NCI-H1436 (cell line): ENCODE measurements around the gene YJEFN3.

Experiments used
- DNase-seq: peaks from one replicate; lab custom pipeline; 2025; lab: John Stamatoyannopoulos, UW

Gene YJEFN3

GRCh38 chr19:19540064-19540714, 11.5 kb downstream of the YJEFN3 start:
- DNase-seq: no peak

- DNase-seq: peak; percentile 76
Observed at GRCh38 chr19:19540715-19541515, 12.2 kb downstream of the YJEFN3 start.

- no peak for DNase-seq
Observed at GRCh38 chr19:19541616-19542015, 12.9 kb downstream of the YJEFN3 start.

GRCh38 chr19:19542507-19542906, 13.8 kb downstream of the YJEFN3 start:
- DNase-seq: no peak

- no peak for DNase-seq
Observed at GRCh38 chr19:19543101-19543500, 14.4 kb downstream of the YJEFN3 start.

GRCh38 chr19:19543640-19544039, 14.9 kb downstream of the YJEFN3 start:
- DNase-seq: no peak

GRCh38 chr19:19544257-19544953, 15.7 kb downstream of the YJEFN3 start:
- DNase-seq: no peak

- DNase-seq: no peak
Observed at GRCh38 chr19:19544954-19545591, 16.4 kb downstream of the YJEFN3 start.

GRCh38 chr19:19545707-19546106, 17.0 kb downstream of the YJEFN3 start:
- DNase-seq: no peak

GRCh38 chr19:19546751-19547162, 18.0 kb downstream of the YJEFN3 start:
- DNase-seq: no peak

GRCh38 chr19:19547674-19548336, 19.1 kb downstream of the YJEFN3 start:
- no peak for DNase-seq

- DNase-seq: no peak
Observed at GRCh38 chr19:19548915-19549759, 20.4 kb downstream of the YJEFN3 start.

- no peak for DNase-seq
Observed at GRCh38 chr19:19549804-19550464, 21.2 kb downstream of the YJEFN3 start.

- DNase-seq: no peak
Observed at GRCh38 chr19:19550485-19550929, 21.8 kb downstream of the YJEFN3 start.

- no peak for DNase-seq
Observed at GRCh38 chr19:19550972-19551852, 22.5 kb downstream of the YJEFN3 start.

GRCh38 chr19:19551853-19552192, 23.1 kb downstream of the YJEFN3 start:
- no peak for DNase-seq

GRCh38 chr19:19552798-19553197, 24.1 kb downstream of the YJEFN3 start:
- no peak for DNase-seq

GRCh38 chr19:19553670-19554069, 25.0 kb downstream of the YJEFN3 start:
- no peak for DNase-seq
